C4-2B (cell line): ENCODE measurements around the gene NRG3.

ENCODE experiments used
- H3K27ac ChIP-seq: fragments of 450-650 bp; 2 replicates; pipeline ENCODE4 v1.5.1; 2017
- CTCF ChIP-seq: fragments of 450-650 bp; conservative IDR thresholded peaks from 2 replicates; pipeline ENCODE4 v1.5.1; 2017; ENCODE audit warnings: mild to moderate bottlenecking
- ZFX ChIP-seq: fragments of 450-650 bp; IDR thresholded peaks from 2 replicates; pipeline ENCODE4 v1.6.1; 2017

NRG3 gene

DNA sequence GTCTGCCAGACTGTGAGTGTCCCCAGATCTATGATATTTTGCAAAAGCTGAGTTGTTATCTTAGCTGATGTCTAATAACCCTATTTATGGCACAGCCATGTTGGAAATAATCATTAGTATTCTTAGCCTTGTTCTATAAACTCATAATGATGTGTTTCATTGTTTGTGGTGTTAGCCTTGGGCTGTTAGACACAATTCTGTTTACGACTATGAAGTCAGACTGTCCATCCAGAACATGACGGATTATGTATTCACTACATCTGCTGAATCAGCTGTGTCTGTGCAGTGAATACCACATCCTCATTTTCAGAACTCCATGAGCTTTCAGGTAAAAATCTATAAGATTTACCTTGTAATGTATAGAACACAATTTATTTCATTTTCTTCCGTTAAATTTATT, 577.1 kb downstream of the NRG3 start:
- H3K27ac ChIP-seq = no peak overlapping the region
- TF ChIP-seq ZFX (no peak), CTCF (no peak)

GRCh38 chr10:82452676-82453075, 577.7 kb downstream of the NRG3 start:
- H3K27ac ChIP-seq = no peak overlapping the region
- TF ChIP-seq CTCF (no peak), ZFX (no peak)

DNA sequence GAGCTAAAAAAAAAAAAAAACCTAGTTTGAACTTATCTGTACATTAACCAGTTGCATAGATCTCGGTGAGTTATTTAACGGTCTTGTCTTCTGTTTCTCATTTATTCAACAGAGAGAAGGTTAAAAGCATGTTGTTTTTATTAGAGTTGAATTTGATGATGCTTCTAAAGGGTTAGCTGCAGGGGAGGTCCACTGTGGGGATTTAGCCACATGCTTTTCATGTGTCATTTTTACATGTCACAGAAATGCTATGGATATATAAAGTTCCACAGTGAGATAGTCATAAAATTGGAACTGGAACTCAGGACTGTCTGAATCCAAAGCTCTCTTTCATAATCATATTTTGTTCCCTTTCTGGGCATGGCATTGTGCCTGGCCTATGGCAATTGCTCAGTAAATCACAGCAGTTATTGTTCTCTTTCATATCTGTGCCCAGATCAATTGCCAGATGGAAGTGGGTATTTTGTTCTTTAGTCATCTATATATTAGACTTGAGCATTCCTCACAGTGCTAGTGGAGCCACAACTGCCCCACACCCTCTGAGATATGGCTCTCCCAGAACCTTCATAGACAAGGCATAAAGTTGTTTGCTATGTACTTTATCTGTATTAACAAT, 578.8 kb downstream of the NRG3 start:
- H3K27ac ChIP-seq = no peak overlapping the region
- TF ChIP-seq ZFX = no peak
- TF ChIP-seq CTCF = no peak

GRCh38 chr10:82462910-82463551, 588.0 kb downstream of the NRG3 start:
- H3K27ac ChIP-seq = no peak overlapping the region
- TF ChIP-seq CTCF (no peak), ZFX (no peak)

DNA sequence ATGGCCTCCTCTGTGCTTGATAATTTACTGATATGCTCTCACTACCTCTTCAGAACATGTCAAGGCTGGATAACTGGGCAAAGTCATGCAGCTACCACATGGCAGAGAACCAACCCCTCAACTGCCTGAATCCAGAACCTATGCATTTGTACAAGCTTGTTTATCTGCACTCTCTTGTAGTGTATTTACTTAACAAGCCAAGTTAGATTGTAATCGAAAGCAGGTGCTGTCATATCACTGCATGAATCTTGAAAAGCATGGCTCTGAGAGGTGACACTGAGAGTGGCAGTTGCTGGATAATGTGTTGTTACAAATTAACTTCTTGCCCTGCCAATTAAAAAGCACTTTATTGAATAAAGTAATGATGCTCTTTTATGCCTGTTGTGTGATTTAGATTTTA, 588.6 kb downstream of the NRG3 start:
- TF ChIP-seq ZFX (no peak), CTCF (no peak)
- H3K27ac ChIP-seq = no peak overlapping the region

- H3K27ac ChIP-seq = no peak overlapping the region
- TF ChIP-seq ZFX (no peak), CTCF (no peak)
These were observed 589.3 kb downstream of the NRG3 start for GRCh38 chr10:82464191-82464818.

GRCh38 chr10:82464966-82465365, 590.0 kb downstream of the NRG3 start:
- no peak overlapping the region for H3K27ac ChIP-seq
- no peak for TF ChIP-seq ZFX
- TF ChIP-seq CTCF = no peak
